Testis (tissue), 3 donors: ENCODE data around the gene DRAP1. TPM values are rescaled to one million over a fixed set of nuclear protein-coding genes. Genes with fewer than 3 reads are reported as not detected.

Experiments
- DNase-seq: peaks from one replicate; pipeline ENCODE4 v3.0.0-alpha.2; 2019
- H3K27ac ChIP-seq, 2 donors: fragments of 200-600 bp; sonication (generic); one replicate each; pipeline ENCODE4 v1.5.1; 2019
- H3K27me3 ChIP-seq: fragments of 200-600 bp; sonication (generic); one replicate; pipeline ENCODE4 v1.5.1; 2019
- H3K36me3 ChIP-seq: fragments of 200-600 bp; sonication (generic); one replicate; pipeline ENCODE4 v1.5.1; 2017; ENCODE audit warnings: low read depth; ENCODE audit errors: missing control alignments
- H3K4me1 ChIP-seq: fragments of 200-600 bp; sonication (generic); one replicate; pipeline ENCODE4 v1.5.1; 2019
- H3K4me3 ChIP-seq, 2 donors: fragments of 200-600 bp; sonication (generic); one replicate each; pipeline ENCODE4 v1.5.1; 2017 to 2019
- H3K9me3 ChIP-seq: fragments of 200-600 bp; sonication (generic); one replicate; pipeline ENCODE4 v1.5.1; 2017
- CTCF ChIP-seq, 3 experiments: fragments of 450-650 bp in 2 of 3; fragments of 200-600 bp in 1 of 3; sonication (generic) in 1 of 3; IDR thresholded peaks; one replicate each; pipeline ENCODE4 v1.5.1; 2016 to 2019; ENCODE audit warnings: antibody characterized with exemption in 3 of 3, mild to moderate bottlenecking in 2 of 3, moderate library complexity in 1 of 3
- POLR2A ChIP-seq: fragments of 450-650 bp; IDR thresholded peaks from one replicate; pipeline ENCODE4 v1.6.1; 2017; ENCODE audit warnings: antibody characterized with exemption, mild to moderate bottlenecking, moderate library complexity
- WGBS, 2 donors: methylation state at CpG; one replicate each; pipeline ENCODE4 v1.1.5; 2018; 5-methylcytosine and 5-hydroxymethylcytosine counted together
- intact Hi-C: fragments of 100-400 bp; cut with DNase I; formaldehyde crosslinking; loops from one replicate; pipeline ENCODE4 v1.15.1; 2023; ENCODE audit warnings: low total_unique reads
- polyA plus RNA-seq: library from polyadenylated mRNA; stranded (reverse); fragments of 350-450 nt; fragmentation: Illumina TruSeq; extraction: RNeasy Lipid Tissue Mini Kit (QIAGEN cat#74804); gene quantifications from one replicate; pipeline ENCODE4 v1.2.3, GENCODE V29; 2014; ENCODE audit warnings: low read depth, low replicate concordance; ENCODE audit not compliant: insufficient read depth
- total RNA-seq, 2 donors: library from RNA; depleted of rRNA; stranded (reverse); fragments of >200 nt; gene quantifications; one replicate each; pipeline ENCODE4 v1.2.3, GENCODE V29; 2016

The DRAP1 gene
- total and polyA plus RNA-seq, 3 donors from 2014 or later: 215 to 304 (median 243) TPM

GRCh38 chr11:65880027-65880426 lies 39.2 kb upstream of the DRAP1 start:
- TF ChIP-seq POLR2A (no peak), CTCF (IDR thresholded peaks at IDR 0.05) (no peak)
- H3K9me3 ChIP-seq: no peaks in the 10 kb centered on the region
- 82 to 83% methylated on average over 7 of the region's 7 CpGs for WGBS, 2 donors
- H3K27ac ChIP-seq: no peak overlapping the region
- intact Hi-C loops: loop anchor here (10.0 kb wide), 1 partner anchor 105 kb away; no protein-coding TSS in a partner anchor
- H3K4me1 ChIP-seq: no peaks in the 10 kb centered on the region
- no peaks in the 10 kb centered on the region for H3K36me3 ChIP-seq
- H3K27me3 ChIP-seq: no peaks in the 10 kb centered on the region
- no peak for DNase-seq
- no peak overlapping the region for H3K4me3 ChIP-seq

DNA sequence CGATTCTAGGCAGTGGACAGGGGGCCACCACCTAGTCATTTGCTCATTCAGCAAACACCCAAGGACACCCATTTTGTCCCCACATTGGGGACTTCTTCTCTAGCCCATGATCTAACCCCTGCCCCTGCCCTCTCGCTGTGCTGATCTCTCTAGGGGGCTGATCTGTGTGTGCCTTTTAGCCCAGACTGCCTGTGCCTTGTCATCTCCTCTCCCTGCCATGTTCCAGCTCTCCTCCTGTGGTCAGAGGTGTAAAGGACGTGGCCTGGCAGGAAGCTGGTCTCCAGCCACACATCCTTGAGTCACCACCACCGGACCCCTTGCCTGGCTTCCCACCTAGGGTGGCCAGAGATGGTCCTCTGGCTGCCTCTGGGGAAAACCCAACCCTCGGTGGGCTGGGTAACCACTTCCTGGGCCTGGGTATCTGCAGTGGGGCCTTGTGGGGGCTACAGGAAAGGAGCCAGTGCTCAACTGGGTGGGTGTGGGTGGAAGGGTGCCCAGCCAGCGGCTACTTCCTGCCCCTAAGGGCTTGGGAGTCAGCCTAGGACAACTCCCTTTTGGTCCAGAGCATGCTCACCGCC lies 38.3 kb upstream of the DRAP1 start:
- H3K9me3 ChIP-seq: no peaks in the 10 kb centered on the region
- intact Hi-C loops: loop anchor here (10.0 kb wide), 1 partner anchor 104 kb away; no protein-coding TSS in a partner anchor
- TF ChIP-seq CTCF (IDR thresholded peaks at IDR 0.05) (no peak), POLR2A (no peak)
- no peaks in the 10 kb centered on the region for H3K27me3 ChIP-seq
- no peak for DNase-seq
- no peaks in the 10 kb centered on the region for H3K4me1 ChIP-seq
- H3K4me3 ChIP-seq: no peak overlapping the region
- no peaks in the 10 kb centered on the region for H3K36me3 ChIP-seq
- no peak overlapping the region for H3K27ac ChIP-seq
- WGBS, 2 donors: 71 to 87% methylated on average over 5 to 7 of the region's 7 CpGs

- no peak for DNase-seq
- TF ChIP-seq POLR2A: no peak
- TF ChIP-seq CTCF (IDR thresholded peaks at IDR 0.05): no peak
- H3K27me3 ChIP-seq: no peaks in the 10 kb centered on the region
- H3K36me3 ChIP-seq: no peaks in the 10 kb centered on the region
- H3K4me1 ChIP-seq: peaks cover 5% of the 10 kb centered on the region
- H3K9me3 ChIP-seq: no peaks in the 10 kb centered on the region
- no peak overlapping the region for H3K4me3 ChIP-seq
- intact Hi-C loops: loop anchor here (10.0 kb wide), 1 partner anchor 102 kb away; no protein-coding TSS in a partner anchor
- H3K27ac ChIP-seq: no peak overlapping the region
- WGBS, 2 donors: 84 to 85% methylated on average over 16 to 30 of the region's 30 CpGs
These were observed 36.8 kb upstream of the DRAP1 start for GRCh38 chr11:65882120-65883057.

DNA sequence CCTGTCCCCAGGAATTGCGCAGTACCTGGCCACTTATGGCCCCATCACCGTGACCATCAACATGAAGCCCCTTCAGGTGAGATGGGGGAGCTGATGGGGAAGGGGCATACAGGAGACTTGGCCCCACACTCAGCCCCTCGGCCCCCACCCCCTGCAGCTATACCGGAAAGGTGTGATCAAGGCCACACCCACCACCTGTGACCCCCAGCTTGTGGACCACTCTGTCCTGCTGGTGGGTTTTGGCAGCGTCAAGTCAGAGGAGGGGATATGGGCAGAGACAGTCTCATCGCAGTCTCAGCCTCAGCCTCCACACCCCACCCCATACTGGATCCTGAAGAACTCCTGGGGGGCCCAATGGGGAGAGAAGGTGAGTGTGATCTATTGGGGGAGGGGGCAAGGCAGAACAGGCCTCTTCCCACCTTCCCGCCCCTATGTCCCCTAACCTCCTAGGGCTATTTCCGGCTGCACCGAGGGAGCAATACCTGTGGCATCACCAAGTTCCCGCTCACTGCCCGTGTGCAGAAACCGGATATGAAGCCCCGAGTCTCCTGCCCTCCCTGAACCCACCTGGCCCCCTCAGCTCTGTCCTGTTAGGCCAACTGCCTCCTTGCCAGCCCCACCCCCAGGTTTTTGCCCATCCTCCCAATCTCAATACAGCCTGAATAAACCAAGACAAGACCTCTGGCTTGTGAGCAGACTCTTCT lies 36.0 kb upstream of the DRAP1 start:
- no peak for TF ChIP-seq POLR2A
- TF ChIP-seq CTCF (IDR thresholded peaks at IDR 0.05): no peak
- DNase-seq: no peak
- H3K36me3 ChIP-seq: no peaks in the 10 kb centered on the region
- intact Hi-C loops: loop anchor here (10.0 kb wide), 1 partner anchor 102 kb away; no protein-coding TSS in a partner anchor
- peaks cover 11% of the 10 kb centered on the region for H3K4me1 ChIP-seq
- no peak overlapping the region for H3K4me3 ChIP-seq
- H3K27ac ChIP-seq: no peak overlapping the region
- H3K9me3 ChIP-seq: no peaks in the 10 kb centered on the region
- H3K27me3 ChIP-seq: no peaks in the 10 kb centered on the region
- 94% methylated on average over 11 to 13 of the region's 13 CpGs for WGBS, 2 donors
